HL-60 (cell line): Measurements from ENCODE around the gene LRRC3.

ENCODE experiments used
- GABPA ChIP-seq: IDR thresholded peaks from 2 replicates; pipeline ENCODE4 v1.6.1; 2012; ENCODE audit warnings: low read depth
- POLR2AphosphoS5 ChIP-seq: IDR thresholded peaks from 2 replicates; pipeline ENCODE4 v1.6.1; 2012; ENCODE audit warnings: low read depth
- REST ChIP-seq: IDR thresholded peaks from 2 replicates; pipeline ENCODE4 v1.6.1; 2012; ENCODE audit warnings: low read depth; ENCODE audit not compliant: insufficient replicate concordance
- SPI1 ChIP-seq: IDR thresholded peaks from 2 replicates; pipeline ENCODE4 v1.6.1; 2012; ENCODE audit warnings: low read depth, mild to moderate bottlenecking, borderline replicate concordance
- TF ChIP-seq, protein P1 (sequence below): IDR thresholded peaks from one replicate; pipeline ENCODE4 v1.5.1; 2011; ENCODE audit warnings: low read length, control low read depth, inconsistent platforms; ENCODE audit not compliant: insufficient read depth

DNA sequence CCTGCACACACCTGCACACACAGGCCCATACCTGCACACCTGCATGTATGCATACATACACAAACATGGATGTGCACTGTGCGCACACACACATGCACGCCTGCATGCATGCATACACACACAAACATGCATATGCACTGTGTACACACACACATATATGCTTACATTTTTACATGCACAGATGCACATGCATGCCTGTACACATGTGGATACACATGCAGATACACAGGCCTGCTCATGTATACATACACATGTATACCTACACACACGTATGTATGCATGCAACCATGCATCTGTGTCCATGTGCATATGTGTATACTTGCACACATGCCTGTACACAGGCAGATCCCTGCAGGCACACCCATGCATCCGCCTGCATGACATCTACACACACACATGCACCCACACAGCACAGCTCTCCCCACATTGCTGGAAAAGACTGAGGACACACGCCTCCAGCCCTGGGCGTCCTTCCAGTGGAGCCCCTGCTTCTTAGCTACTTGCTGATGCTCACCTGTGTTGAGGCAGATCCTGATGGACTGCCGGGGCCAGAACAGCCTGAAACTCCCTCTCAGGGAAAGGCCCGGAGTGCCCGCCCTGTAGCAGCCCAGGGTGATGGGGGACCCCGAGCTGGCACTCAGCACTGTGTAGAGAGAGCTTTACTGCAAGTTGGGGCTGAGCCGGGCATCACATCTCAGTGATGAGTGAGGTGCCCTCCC is 56.1 kb downstream of the LRRC3 start:
- TF ChIP-seq, protein P1, sequence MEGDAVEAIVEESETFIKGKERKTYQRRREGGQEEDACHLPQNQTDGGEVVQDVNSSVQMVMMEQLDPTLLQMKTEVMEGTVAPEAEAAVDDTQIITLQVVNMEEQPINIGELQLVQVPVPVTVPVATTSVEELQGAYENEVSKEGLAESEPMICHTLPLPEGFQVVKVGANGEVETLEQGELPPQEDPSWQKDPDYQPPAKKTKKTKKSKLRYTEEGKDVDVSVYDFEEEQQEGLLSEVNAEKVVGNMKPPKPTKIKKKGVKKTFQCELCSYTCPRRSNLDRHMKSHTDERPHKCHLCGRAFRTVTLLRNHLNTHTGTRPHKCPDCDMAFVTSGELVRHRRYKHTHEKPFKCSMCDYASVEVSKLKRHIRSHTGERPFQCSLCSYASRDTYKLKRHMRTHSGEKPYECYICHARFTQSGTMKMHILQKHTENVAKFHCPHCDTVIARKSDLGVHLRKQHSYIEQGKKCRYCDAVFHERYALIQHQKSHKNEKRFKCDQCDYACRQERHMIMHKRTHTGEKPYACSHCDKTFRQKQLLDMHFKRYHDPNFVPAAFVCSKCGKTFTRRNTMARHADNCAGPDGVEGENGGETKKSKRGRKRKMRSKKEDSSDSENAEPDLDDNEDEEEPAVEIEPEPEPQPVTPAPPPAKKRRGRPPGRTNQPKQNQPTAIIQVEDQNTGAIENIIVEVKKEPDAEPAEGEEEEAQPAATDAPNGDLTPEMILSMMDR, result no peak
- TF ChIP-seq REST, result no peak
- TF ChIP-seq POLR2AphosphoS5, result no peak
- no peak for TF ChIP-seq GABPA
- no peak for TF ChIP-seq SPI1
